NCI-H2196 (cell line): Measurements from ENCODE around the gene NUDT21.
"Not testable (repeated sequence)": the region's sequence is repeated elsewhere in the genome, so short reads cannot be mapped to it uniquely, and the experiment has no call there.

ENCODE experiments used
- DNase-seq: peaks from one replicate; lab custom pipeline; 2025; ENCODE audit not compliant: unreplicated experiment; lab: John Stamatoyannopoulos, UW

The NUDT21 gene

GRCh38 chr16:56450986-56451752, at the start of gene NUDT21, which contains the start of gene OGFOD1:
Gene NUDT21 (minus strand): TSS chr16:56451332. CDS start chr16:56451202, 130 bp downstream.
Gene OGFOD1 (plus strand): TSS chr16:56451554. CDS start chr16:56451613, 59 bp downstream.
- peak; percentile 80 for DNase-seq

- no peak for DNase-seq
Observed at GRCh38 chr16:56493815-56494214, 42.7 kb upstream of the NUDT21 start.

- no peak for DNase-seq
Observed at GRCh38 chr16:56493126-56493525, 42.0 kb upstream of the NUDT21 start.

GRCh38 chr16:56491657-56492261, 40.6 kb upstream of the NUDT21 start:
- DNase-seq = no peak

- not testable (repeated sequence) for DNase-seq
Observed at GRCh38 chr16:56488868-56489267, 37.7 kb upstream of the NUDT21 start.

- no peak for DNase-seq
Observed at GRCh38 chr16:56488035-56488434, 36.9 kb upstream of the NUDT21 start.

- no peak for DNase-seq
Observed at GRCh38 chr16:56483394-56483793, 32.3 kb upstream of the NUDT21 start.

- no peak for DNase-seq
Observed at GRCh38 chr16:56482683-56483236, 31.6 kb upstream of the NUDT21 start.

- DNase-seq = no peak
Observed at GRCh38 chr16:56481468-56482122, 30.5 kb upstream of the NUDT21 start.

- no peak for DNase-seq
Observed at GRCh38 chr16:56480776-56481467, 29.8 kb upstream of the NUDT21 start.

- no peak for DNase-seq
Observed at GRCh38 chr16:56479469-56479868, 28.3 kb upstream of the NUDT21 start.

GRCh38 chr16:56478281-56479049, 27.3 kb upstream of the NUDT21 start:
- no peak for DNase-seq

GRCh38 chr16:56477096-56477878, 26.2 kb upstream of the NUDT21 start:
- DNase-seq = no peak

- DNase-seq = no peak
Observed at GRCh38 chr16:56475201-56475600, 24.1 kb upstream of the NUDT21 start.

GRCh38 chr16:56470666-56471065, 19.5 kb upstream of the NUDT21 start:
- DNase-seq = no peak

GRCh38 chr16:56470232-56470631, 19.1 kb upstream of the NUDT21 start:
- no peak for DNase-seq

- DNase-seq = no peak
Observed at GRCh38 chr16:56469748-56470147, 18.6 kb upstream of the NUDT21 start.

- DNase-seq = no peak
Observed at GRCh38 chr16:56468800-56469199, 17.7 kb upstream of the NUDT21 start.

- DNase-seq = no peak
Observed at GRCh38 chr16:56466344-56466743, 15.2 kb upstream of the NUDT21 start.

- DNase-seq = no peak
Observed at GRCh38 chr16:56463153-56463552, 12.0 kb upstream of the NUDT21 start.
